ENCODE measurements around the gene GP1BB. TPM values are rescaled to one million over a fixed set of nuclear protein-coding genes. Genes with fewer than 3 reads are reported as not detected.

The GP1BB gene
- total RNA-seq, 3 donors from 2014 or later (not counting 1 experiment from before 2014, with no cell fraction given): 0.39 to 7.8 (median 4.2) TPM

- DNase-seq (no peak), ATAC-seq (no peak)
- no peaks in the 10 kb centered on the region for H3K9me3 Mint-ChIP-seq
- Histone ChIP-seq H3K27me3 (ENCODE audit: control insufficient read depth, insufficient read depth, low read length) (no peaks in the 10 kb centered on the region), H3K27ac (ENCODE audit: low read length) (no peak overlapping the region), H3K9me3 (ENCODE audit: control insufficient read depth, insufficient read depth, low read length) (no peaks in the 10 kb centered on the region), H3K36me3 (ENCODE audit: control insufficient read depth, insufficient read depth, low read length) (no peaks in the 10 kb centered on the region), H3K4me3 (ENCODE audit: low read length) (no peak overlapping the region), H3K4me1 (ENCODE audit: control insufficient read depth, insufficient read depth, low read length) (no peaks in the 10 kb centered on the region)
- H3K36me3 Mint-ChIP-seq: no peaks in the 10 kb centered on the region
- H3K4me3 Mint-ChIP-seq: no peak overlapping the region
- no peak overlapping the region for H3K27ac Mint-ChIP-seq
- TF ChIP-seq CTCF (IDR thresholded peaks at IDR 0.05): no peak
- WGBS (ENCODE audit: insufficient coverage): 81% methylated on average over 16 of the region's 16 CpGs
- H3K27me3 Mint-ChIP-seq (ENCODE audit: low read depth in 2 of 2): peaks cover 0 to 3% of the 10 kb centered on the region in 2 donors
- no peaks in the 10 kb centered on the region for H3K4me1 Mint-ChIP-seq
- intact Hi-C loops (cut with micrococcal nuclease): no loop called here
Measured at GRCh38 chr22:19739448-19739895, 16.1 kb downstream of the GP1BB start.

GRCh38 chr22:19739911-19740449 lies 16.6 kb downstream of the GP1BB start:
- no peak for ATAC-seq
- DNase-seq: no peak
- intact Hi-C loops (cut with micrococcal nuclease): no loop called here
- Mint-ChIP-seq H3K27me3 (ENCODE audit: low read depth in 2 of 2) (peaks cover 0 to 1% of the 10 kb centered on the region in 2 donors), H3K4me3 (no peak overlapping the region), H3K9me3 (no peaks in the 10 kb centered on the region), H3K36me3 (no peaks in the 10 kb centered on the region), H3K4me1 (no peaks in the 10 kb centered on the region), H3K27ac (no peak overlapping the region)
- Histone ChIP-seq H3K36me3 (ENCODE audit: control insufficient read depth, insufficient read depth, low read length) (no peaks in the 10 kb centered on the region), H3K27me3 (ENCODE audit: control insufficient read depth, insufficient read depth, low read length) (no peaks in the 10 kb centered on the region), H3K4me1 (ENCODE audit: control insufficient read depth, insufficient read depth, low read length) (no peaks in the 10 kb centered on the region), H3K27ac (ENCODE audit: low read length) (no peak overlapping the region), H3K4me3 (ENCODE audit: low read length) (no peak overlapping the region), H3K9me3 (ENCODE audit: control insufficient read depth, insufficient read depth, low read length) (no peaks in the 10 kb centered on the region)
- no peak for TF ChIP-seq CTCF (IDR thresholded peaks at IDR 0.05)
- 87% methylated on average over 7 of the region's 7 CpGs for WGBS (ENCODE audit: insufficient coverage)

GRCh38 chr22:19740586-19740985 lies 17.2 kb downstream of the GP1BB start:
- intact Hi-C loops (cut with micrococcal nuclease): no loop called here
- Histone ChIP-seq H3K27me3 (ENCODE audit: control insufficient read depth, insufficient read depth, low read length) (no peaks in the 10 kb centered on the region), H3K4me1 (ENCODE audit: control insufficient read depth, insufficient read depth, low read length) (no peaks in the 10 kb centered on the region), H3K36me3 (ENCODE audit: control insufficient read depth, insufficient read depth, low read length) (no peaks in the 10 kb centered on the region), H3K27ac (ENCODE audit: low read length) (no peak overlapping the region), H3K9me3 (ENCODE audit: control insufficient read depth, insufficient read depth, low read length) (no peaks in the 10 kb centered on the region), H3K4me3 (ENCODE audit: low read length) (no peak overlapping the region)
- Mint-ChIP-seq H3K9me3 (no peaks in the 10 kb centered on the region), H3K4me1 (no peaks in the 10 kb centered on the region), H3K4me3 (no peak overlapping the region), H3K27me3 (ENCODE audit: low read depth in 2 of 2) (no peaks in the 10 kb centered on the region), H3K27ac (no peak overlapping the region), H3K36me3 (no peaks in the 10 kb centered on the region)
- no peak for DNase-seq
- ATAC-seq: no peak
- no peak for TF ChIP-seq CTCF (IDR thresholded peaks at IDR 0.05)
- WGBS (ENCODE audit: insufficient coverage): 88% methylated on average over 15 of the region's 15 CpGs

GRCh38 chr22:19741053-19741452 lies 17.7 kb downstream of the GP1BB start:
- intact Hi-C loops (cut with micrococcal nuclease): no loop called here
- no peak for ATAC-seq

More at GRCh38 chr22:19741053-19741452, 17.7 kb downstream of the GP1BB start:
- Mint-ChIP-seq H3K27ac (no peak overlapping the region), H3K4me3 (no peak overlapping the region), H3K27me3 (ENCODE audit: low read depth in 2 of 2) (no peaks in the 10 kb centered on the region), H3K4me1 (no peaks in the 10 kb centered on the region), H3K9me3 (no peaks in the 10 kb centered on the region), H3K36me3 (no peaks in the 10 kb centered on the region)
- Histone ChIP-seq H3K27ac (ENCODE audit: low read length) (no peak overlapping the region), H3K36me3 (ENCODE audit: control insufficient read depth, insufficient read depth, low read length) (no peaks in the 10 kb centered on the region), H3K4me1 (ENCODE audit: control insufficient read depth, insufficient read depth, low read length) (no peaks in the 10 kb centered on the region), H3K9me3 (ENCODE audit: control insufficient read depth, insufficient read depth, low read length) (no peaks in the 10 kb centered on the region), H3K4me3 (ENCODE audit: low read length) (no peak overlapping the region), H3K27me3 (ENCODE audit: control insufficient read depth, insufficient read depth, low read length) (no peaks in the 10 kb centered on the region)
- TF ChIP-seq CTCF (IDR thresholded peaks at IDR 0.05): no peak
- DNase-seq: no peak
- WGBS (ENCODE audit: insufficient coverage): 94% methylated on average over 6 of the region's 7 CpGs
